Natural killer cell (primary cell): ENCODE measurements around the gene ADAMTS14. TPM values are rescaled to one million over a fixed set of nuclear protein-coding genes. Genes with fewer than 3 reads are reported as not detected.

Experiments used
- ATAC-seq, 3 donors: fragments of 150-1000 bp in 2 of 3; fragments of 200-7000 bp in 1 of 3; cut with Tn5 transposase; 1 replicate in 1 of 3; 2 replicates in 2 of 3; pipeline ENCODE4 v1.10.0; 2021; ENCODE audit warnings: mild to moderate bottlenecking in 2 of 3, moderate library complexity in 2 of 3
- DNase-seq, 2 donors: peaks; one replicate each; pipeline versions ENCODE4 v3.0.0 to v3.0.0-alpha.2; 2013 to 2021; ENCODE audit warnings: mixed read lengths in 1 of 2
- H3K27ac ChIP-seq: one replicate; pipeline ENCODE4 v1.5.1; 2013; ENCODE audit warnings: mild to moderate bottlenecking, low read length
- H3K27me3 ChIP-seq: one replicate; pipeline ENCODE4 v1.6.1; 2013; ENCODE audit warnings: low read length; ENCODE audit not compliant: control insufficient read depth, insufficient read depth
- H3K36me3 ChIP-seq: one replicate; pipeline ENCODE4 v1.6.1; 2013; ENCODE audit warnings: low read length; ENCODE audit not compliant: control insufficient read depth, insufficient read depth
- H3K4me1 ChIP-seq: one replicate; pipeline ENCODE4 v1.6.1; 2013; ENCODE audit warnings: low read length; ENCODE audit not compliant: control insufficient read depth, insufficient read depth
- H3K4me3 ChIP-seq: one replicate; pipeline ENCODE4 v1.5.1; 2013; ENCODE audit warnings: low read length
- H3K9me3 ChIP-seq: one replicate; pipeline ENCODE4 v1.6.1; 2013; ENCODE audit warnings: low read length; ENCODE audit not compliant: control insufficient read depth, insufficient read depth
- H3K27ac Mint-ChIP-seq, 2 donors: one replicate each; pipeline ENCODE4 v1.8.0; 2022; ENCODE audit warnings: mild to moderate bottlenecking in 2 of 2, mixed read lengths in 2 of 2, moderate library complexity in 1 of 2
- H3K27me3 Mint-ChIP-seq, 2 donors: one replicate each; pipeline ENCODE4 v1.8.0; 2022; ENCODE audit warnings: low read depth in 2 of 2, mixed read lengths in 2 of 2
- H3K36me3 Mint-ChIP-seq: one replicate; pipeline ENCODE4 v1.8.0; 2022; ENCODE audit warnings: mixed read lengths
- H3K4me1 Mint-ChIP-seq, 2 donors: one replicate each; pipeline ENCODE4 v1.8.0; 2022; ENCODE audit warnings: mixed read lengths in 2 of 2
- H3K4me3 Mint-ChIP-seq: one replicate; pipeline ENCODE4 v1.8.0; 2022; ENCODE audit warnings: mild to moderate bottlenecking, moderate library complexity, mixed read lengths
- H3K9me3 Mint-ChIP-seq, 2 donors: one replicate each; pipeline ENCODE4 v1.8.0; 2022; ENCODE audit warnings: mixed read lengths in 2 of 2
- CTCF ChIP-seq: fragments of 200-600 bp; IDR thresholded peaks from one replicate; pipeline ENCODE4 v1.8.0; 2022; ENCODE audit warnings: antibody characterized with exemption
- WGBS: methylation state at CpG from one replicate; pipeline ENCODE4 v1.1.7; 2013; ENCODE audit warnings: missing lambda C conversion rate; ENCODE audit not compliant: insufficient coverage; 5-methylcytosine and 5-hydroxymethylcytosine counted together
- intact Hi-C: fragments of 100-400 bp; cut with micrococcal nuclease; formaldehyde crosslinking; loops from one replicate; pipeline ENCODE4 v1.14.2; 2022
- total RNA-seq, 4 donors: library from RNA; stranded (reverse); fragments of 120-200 nt in 1 of 4; gene quantifications; one replicate each; pipeline versions ENCODE4 v1.2.3 to v1.2.4, GENCODE V29; 2013 to 2022

Gene ADAMTS14
- total RNA-seq, 3 donors from 2014 or later (not counting 1 experiment from before 2014, with no cell fraction given) = 0.70 to 1.5 (median 1.1) TPM

- no peaks in the 10 kb centered on the region for H3K9me3 Mint-ChIP-seq
- H3K36me3 ChIP-seq = no peaks in the 10 kb centered on the region
- H3K27ac Mint-ChIP-seq = no peak overlapping the region
- no peaks in the 10 kb centered on the region for H3K27me3 Mint-ChIP-seq
- intact Hi-C loops = no loop called here
- H3K9me3 ChIP-seq = no peaks in the 10 kb centered on the region
- ATAC-seq = no peak
- no peak overlapping the region for H3K27ac ChIP-seq
- no peak for TF ChIP-seq CTCF
- peaks cover 6% of the 10 kb centered on the region for H3K4me1 ChIP-seq
- DNase-seq = no peak
- H3K27me3 ChIP-seq = no peaks in the 10 kb centered on the region
- H3K4me1 Mint-ChIP-seq = peaks cover 0 to 16% of the 10 kb centered on the region in 2 donors
- H3K4me3 Mint-ChIP-seq = no peak overlapping the region
- H3K36me3 Mint-ChIP-seq = no peaks in the 10 kb centered on the region
- 92% methylated on average over 15 of the region's 15 CpGs for WGBS
- H3K4me3 ChIP-seq = no peak overlapping the region
These were observed 75.1 kb downstream of the ADAMTS14 start for GRCh38 chr10:70747192-70747965.

- no peak for TF ChIP-seq CTCF
- Mint-ChIP-seq H3K27ac (no peak overlapping the region), H3K36me3 (no peaks in the 10 kb centered on the region), H3K4me3 (no peak overlapping the region), H3K27me3 (no peaks in the 10 kb centered on the region), H3K4me1 (peaks cover 0 to 14% of the 10 kb centered on the region in 2 donors), H3K9me3 (no peaks in the 10 kb centered on the region)
- no peak for DNase-seq
- ATAC-seq = no peak
- Histone ChIP-seq H3K27me3 (no peaks in the 10 kb centered on the region), H3K36me3 (no peaks in the 10 kb centered on the region), H3K9me3 (no peaks in the 10 kb centered on the region), H3K4me1 (no peaks in the 10 kb centered on the region), H3K27ac (no peak overlapping the region), H3K4me3 (no peak overlapping the region)
- WGBS = 89% methylated on average over 3 of the region's 3 CpGs
- intact Hi-C loops = no loop called here
These were observed 76.0 kb downstream of the ADAMTS14 start for GRCh38 chr10:70748305-70748704.

GRCh38 chr10:70748801-70749573 lies 76.7 kb downstream of the ADAMTS14 start:
- Histone ChIP-seq H3K36me3 (no peaks in the 10 kb centered on the region), H3K4me3 (no peak overlapping the region), H3K4me1 (no peaks in the 10 kb centered on the region), H3K27ac (no peak overlapping the region), H3K9me3 (no peaks in the 10 kb centered on the region), H3K27me3 (no peaks in the 10 kb centered on the region)
- DNase-seq = no peak
- Mint-ChIP-seq H3K4me3 (no peak overlapping the region), H3K27ac (no peak overlapping the region), H3K9me3 (no peaks in the 10 kb centered on the region), H3K27me3 (no peaks in the 10 kb centered on the region), H3K36me3 (no peaks in the 10 kb centered on the region), H3K4me1 (peaks cover under 1 to 14% of the 10 kb centered on the region in 2 donors)
- no peak for ATAC-seq
- TF ChIP-seq CTCF = no peak
- WGBS = 96% methylated on average over 9 of the region's 10 CpGs
- intact Hi-C loops = no loop called here
